ENCODE measurements around the gene TGM1.

TGM1 gene

DNA sequence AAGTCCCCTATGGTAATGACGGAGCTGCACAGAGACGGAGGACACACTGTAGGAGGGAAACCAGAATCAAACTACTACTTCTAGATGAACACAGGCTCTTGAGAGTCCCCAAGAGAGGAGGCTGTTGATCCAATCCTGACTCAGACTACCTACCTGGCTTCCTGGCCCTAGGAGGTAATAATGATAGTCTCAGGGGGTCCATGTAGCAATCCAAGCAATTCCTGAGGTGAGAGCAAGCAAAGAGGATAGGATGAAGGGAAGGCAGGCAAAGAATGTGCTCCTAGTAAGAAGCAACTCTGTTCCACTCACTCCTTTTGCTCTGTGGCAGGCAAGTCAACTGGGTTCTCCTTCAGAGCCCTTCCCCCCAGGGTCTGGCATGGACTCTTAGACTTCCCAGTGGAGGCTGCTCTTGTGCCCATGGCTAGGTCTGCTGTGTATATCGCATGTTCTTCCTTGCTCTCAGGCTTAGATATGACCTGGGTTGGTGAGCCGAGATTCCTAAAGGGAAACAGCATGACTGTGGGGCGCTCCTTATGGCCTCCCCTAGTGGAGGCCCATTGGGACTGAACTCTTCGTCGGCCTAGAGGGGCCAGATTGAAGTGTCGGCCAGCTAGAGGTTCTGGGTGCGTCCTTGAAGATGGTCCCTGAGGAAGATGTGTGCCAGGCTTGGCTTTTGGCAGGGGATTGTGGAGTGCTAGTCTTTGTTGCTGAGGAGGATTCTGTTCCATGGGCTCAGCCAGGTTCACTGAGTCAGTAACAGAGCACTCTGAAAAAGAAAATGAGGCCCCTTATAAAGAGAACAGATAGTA, 22.7 kb downstream of the TGM1 start:
- peaks cover 79% of the 10 kb centered on the region for H3K4me1 Mint-ChIP-seq (ENCODE audit: low read depth)
- no peaks in the 10 kb centered on the region for H3K27me3 Mint-ChIP-seq
- peaks cover 58% of the 10 kb centered on the region for H3K36me3 Mint-ChIP-seq (ENCODE audit: low read depth)
- H3K27ac Mint-ChIP-seq: peak overlapping the region; percentile 77
- peak overlapping the region; percentile 46 for H3K4me3 Mint-ChIP-seq
- no peaks in the 10 kb centered on the region for H3K9me3 Mint-ChIP-seq

DNA sequence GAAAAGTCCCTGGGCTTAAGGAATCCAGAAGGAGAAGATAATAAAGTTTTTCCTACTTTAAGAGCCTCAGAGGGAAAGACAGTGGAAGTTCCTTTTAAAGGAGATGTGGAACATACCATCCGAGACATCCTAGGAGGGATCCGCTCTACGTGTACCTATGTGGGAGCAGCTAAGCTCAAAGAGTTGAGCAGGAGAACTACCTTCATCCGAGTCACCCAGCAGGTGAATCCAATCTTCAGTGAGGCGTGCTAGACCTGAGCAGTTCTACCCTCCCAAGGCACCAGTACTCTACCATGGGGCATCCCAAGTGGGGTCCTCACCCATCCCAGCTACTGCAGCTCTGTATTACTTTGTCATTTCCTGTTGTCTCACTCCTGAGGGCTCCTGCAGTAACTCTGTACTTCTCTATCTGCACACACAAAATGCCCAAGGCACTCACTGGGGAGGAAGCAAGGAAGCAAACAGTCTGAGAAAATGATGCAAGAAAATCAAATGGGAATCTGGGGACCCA, 24.4 kb downstream of the TGM1 start:
- Mint-ChIP-seq H3K4me1 (ENCODE audit: low read depth) (peaks cover 91% of the 10 kb centered on the region), H3K36me3 (ENCODE audit: low read depth) (peaks cover 71% of the 10 kb centered on the region), H3K4me3 (no peak overlapping the region), H3K27ac (peak overlapping the region; percentile 61), H3K9me3 (no peaks in the 10 kb centered on the region), H3K27me3 (no peaks in the 10 kb centered on the region)

DNA sequence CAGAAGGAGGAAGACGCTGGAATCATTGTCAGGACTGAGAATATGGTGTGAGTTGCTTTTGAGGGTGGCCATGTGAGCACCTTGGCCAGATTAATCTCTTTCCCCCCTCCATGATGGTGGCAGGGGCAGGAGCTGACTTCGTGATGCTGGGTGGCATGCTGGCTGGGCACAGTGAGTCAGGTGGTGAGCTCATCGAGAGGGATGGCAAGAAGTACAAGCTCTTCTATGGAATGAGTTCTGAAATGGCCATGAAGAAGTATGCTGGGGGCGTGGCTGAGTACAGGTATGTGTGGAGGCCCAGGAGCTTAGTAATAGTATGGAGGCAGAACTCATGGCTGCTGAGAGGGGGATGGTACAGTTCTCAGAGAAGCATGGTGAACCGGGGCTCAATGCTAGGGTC, 24.9 kb downstream of the TGM1 start:
- peaks cover 71% of the 10 kb centered on the region for H3K36me3 Mint-ChIP-seq (ENCODE audit: low read depth)
- peak overlapping the region; percentile 61 for H3K27ac Mint-ChIP-seq
- H3K4me3 Mint-ChIP-seq: no peak overlapping the region
- peaks cover 91% of the 10 kb centered on the region for H3K4me1 Mint-ChIP-seq (ENCODE audit: low read depth)
- no peaks in the 10 kb centered on the region for H3K9me3 Mint-ChIP-seq
- no peaks in the 10 kb centered on the region for H3K27me3 Mint-ChIP-seq

DNA sequence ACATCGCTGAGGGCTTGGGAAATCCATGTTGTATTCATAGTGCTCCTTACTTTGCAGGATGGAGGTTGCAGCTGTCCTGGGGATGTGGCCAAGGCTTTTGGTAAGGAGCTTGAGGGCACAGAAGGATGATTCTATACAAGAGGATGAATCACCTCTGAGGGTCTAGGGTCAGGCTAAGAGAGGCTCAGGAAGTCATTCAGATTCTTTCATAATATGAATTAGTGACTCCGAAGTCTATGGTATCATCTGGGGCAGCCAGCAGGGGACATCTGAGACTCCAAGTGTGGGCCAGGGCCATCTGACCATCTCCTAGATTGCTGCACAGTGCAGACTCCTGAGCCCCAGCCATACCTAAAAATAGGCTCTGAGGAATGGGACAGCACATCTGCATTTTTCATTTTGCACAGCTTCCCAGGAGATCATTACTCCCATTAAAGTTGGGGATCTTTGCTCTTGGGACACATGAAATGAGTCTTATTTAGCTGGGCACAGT, 25.5 kb downstream of the TGM1 start:
- Mint-ChIP-seq H3K4me1 (ENCODE audit: low read depth) (peaks cover 90% of the 10 kb centered on the region), H3K4me3 (no peak overlapping the region), H3K27me3 (no peaks in the 10 kb centered on the region), H3K36me3 (ENCODE audit: low read depth) (peaks cover 71% of the 10 kb centered on the region), H3K27ac (peak overlapping the region; percentile 61), H3K9me3 (no peaks in the 10 kb centered on the region)

DNA sequence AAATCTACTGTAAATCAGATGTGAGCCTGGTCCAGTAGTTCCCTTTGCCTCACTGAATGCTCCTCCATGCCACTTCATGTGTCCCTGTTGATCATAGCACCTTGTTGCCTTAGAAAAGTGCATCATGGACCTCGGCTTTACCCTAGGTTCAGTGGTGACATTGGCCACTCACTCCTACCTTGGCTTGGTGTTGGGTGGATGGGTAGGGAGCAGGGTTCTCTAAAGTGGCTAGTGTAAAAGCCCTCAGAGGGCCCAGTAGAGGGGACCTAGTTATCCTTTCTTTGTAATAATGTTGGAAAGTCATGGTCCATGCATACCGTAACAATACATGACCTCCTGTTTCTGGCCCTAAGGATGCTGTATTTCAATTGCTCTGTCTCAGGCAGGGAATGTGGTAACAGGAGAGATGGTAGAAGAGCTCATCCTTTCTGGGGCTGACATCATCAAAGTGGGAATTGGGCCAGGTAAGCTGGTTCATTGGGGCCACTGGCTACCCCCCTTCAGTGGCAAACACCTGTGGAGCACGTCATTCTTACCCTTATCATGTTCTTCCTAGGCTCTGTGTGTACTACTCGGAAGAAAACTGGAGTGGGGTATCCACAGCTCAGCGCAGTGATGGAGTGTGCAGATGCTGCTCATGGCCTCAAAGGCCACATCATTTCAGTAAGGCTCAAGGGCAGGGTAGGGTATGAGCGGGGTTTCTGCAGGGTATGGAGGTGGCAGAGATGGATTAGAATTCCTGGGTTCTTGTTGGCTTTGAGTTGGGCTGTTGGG, 26.1 kb downstream of the TGM1 start:
- no peaks in the 10 kb centered on the region for H3K9me3 Mint-ChIP-seq
- peaks cover 71% of the 10 kb centered on the region for H3K36me3 Mint-ChIP-seq (ENCODE audit: low read depth)
- H3K4me3 Mint-ChIP-seq: no peak overlapping the region
- no peaks in the 10 kb centered on the region for H3K27me3 Mint-ChIP-seq
- H3K4me1 Mint-ChIP-seq (ENCODE audit: low read depth): peaks cover 87% of the 10 kb centered on the region
- peak overlapping the region; percentile 18 for H3K27ac Mint-ChIP-seq

DNA sequence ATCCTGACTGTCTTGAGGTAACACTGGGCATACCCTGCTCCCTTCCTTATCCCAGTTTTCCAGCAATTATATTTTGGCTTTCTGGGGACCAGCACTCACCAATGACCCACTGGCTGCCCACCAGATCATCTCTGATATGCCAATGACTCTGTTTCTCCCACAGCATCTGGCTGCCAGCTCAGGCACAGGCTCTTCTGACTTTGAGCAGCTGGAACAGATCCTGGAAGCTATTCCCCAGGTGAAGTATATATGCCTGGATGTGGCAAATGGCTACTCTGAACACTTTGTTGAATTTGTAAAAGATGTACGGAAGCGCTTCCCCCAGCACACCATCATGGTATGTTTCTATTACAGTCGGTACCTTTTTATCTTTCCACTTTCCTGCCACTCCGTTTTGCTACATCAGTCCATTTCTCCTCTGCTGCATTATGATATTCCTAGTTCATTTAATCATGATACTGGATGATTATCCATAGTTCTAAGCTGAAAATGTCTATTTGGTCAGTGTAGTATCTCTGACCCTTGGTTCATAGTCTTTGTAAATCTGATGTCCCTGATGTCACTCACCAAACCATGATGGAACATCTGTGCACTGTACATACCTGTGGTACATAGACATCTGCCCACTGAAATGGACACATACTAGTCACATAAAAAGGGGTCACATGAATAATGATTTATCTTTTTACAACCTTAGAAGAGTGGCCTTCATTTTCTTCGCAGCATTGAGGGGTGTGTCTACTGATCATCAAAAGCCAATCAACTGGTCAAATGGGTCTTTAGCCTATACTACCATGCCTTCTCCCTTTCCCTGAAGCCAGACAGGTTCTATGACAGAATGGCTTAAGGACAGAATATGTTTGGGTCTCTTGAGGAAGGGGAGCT, 26.9 kb downstream of the TGM1 start:
- Mint-ChIP-seq H3K4me3 (no peak overlapping the region), H3K36me3 (ENCODE audit: low read depth) (peaks cover 69% of the 10 kb centered on the region), H3K27me3 (no peaks in the 10 kb centered on the region), H3K4me1 (ENCODE audit: low read depth) (peaks cover 84% of the 10 kb centered on the region), H3K9me3 (no peaks in the 10 kb centered on the region), H3K27ac (peak overlapping the region; percentile 16)

DNA sequence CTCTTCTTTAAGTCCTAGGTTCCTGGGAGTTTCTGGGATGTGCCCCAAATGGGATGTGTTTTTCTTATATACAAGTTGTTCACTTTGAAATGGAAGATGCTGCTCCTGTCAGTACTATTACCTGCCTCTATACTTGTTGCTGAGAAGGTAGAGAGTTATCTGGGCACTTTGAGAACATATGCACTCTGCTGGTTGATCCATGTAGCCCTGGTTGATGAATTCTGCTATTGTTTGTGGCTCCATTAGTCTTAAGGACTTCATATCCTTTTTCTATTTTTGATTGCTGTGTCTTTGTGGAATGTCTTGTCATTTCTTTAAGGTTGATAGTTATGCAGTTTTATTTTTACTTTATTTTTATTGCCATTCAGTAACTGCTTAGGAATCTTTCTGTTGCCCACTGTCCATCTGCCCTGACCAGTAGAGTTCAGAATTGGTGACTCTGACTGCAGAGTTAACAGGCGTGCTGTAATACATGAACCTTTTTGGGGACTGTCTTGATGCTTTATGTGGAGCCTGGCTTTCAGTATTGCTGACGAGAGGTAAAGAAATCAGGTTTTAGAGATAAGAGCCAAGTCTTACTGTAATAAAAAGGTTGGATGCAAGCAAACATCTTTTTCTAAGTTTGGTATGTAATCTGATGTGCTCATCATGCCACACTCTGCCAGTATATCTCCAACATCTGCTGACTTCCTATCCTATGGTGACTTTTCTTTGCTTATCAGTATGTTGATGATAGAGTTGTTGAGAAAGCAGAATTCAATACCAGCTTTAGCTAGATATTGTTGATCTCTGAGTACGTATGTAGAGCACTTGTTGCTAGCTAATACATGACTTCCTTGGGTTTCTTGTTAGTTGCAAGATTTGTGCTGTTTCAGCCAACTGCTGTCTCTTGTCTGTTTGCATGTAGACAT, 28.6 kb downstream of the TGM1 start:
- Mint-ChIP-seq H3K36me3 (ENCODE audit: low read depth) (peaks cover 52% of the 10 kb centered on the region), H3K27ac (peak overlapping the region; percentile 42), H3K9me3 (no peaks in the 10 kb centered on the region), H3K4me3 (peak overlapping the region; percentile 98), H3K27me3 (no peaks in the 10 kb centered on the region), H3K4me1 (ENCODE audit: low read depth) (peaks cover 74% of the 10 kb centered on the region)

DNA sequence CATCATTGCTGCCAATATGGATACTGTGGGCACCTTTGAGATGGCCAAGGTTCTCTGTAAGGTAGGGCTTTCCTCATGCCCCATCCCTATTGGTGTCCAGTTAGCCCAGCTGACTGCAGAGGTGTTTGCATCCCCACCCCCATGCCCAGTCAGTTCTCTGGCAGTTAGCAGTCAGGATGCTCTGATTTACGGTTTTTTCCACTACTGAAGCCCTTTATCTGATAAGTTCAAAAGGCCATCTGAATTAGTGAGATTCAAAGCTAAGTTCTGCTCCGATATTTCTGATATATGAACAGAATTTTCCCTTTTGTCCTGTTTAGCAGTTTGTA, 29.5 kb downstream of the TGM1 start:
- no peaks in the 10 kb centered on the region for H3K9me3 Mint-ChIP-seq
- no peaks in the 10 kb centered on the region for H3K27me3 Mint-ChIP-seq
- peaks cover 47% of the 10 kb centered on the region for H3K36me3 Mint-ChIP-seq (ENCODE audit: low read depth)
- peaks cover 68% of the 10 kb centered on the region for H3K4me1 Mint-ChIP-seq (ENCODE audit: low read depth)
- peak overlapping the region; percentile 98 for H3K4me3 Mint-ChIP-seq
- H3K27ac Mint-ChIP-seq: peak overlapping the region; percentile 91

DNA sequence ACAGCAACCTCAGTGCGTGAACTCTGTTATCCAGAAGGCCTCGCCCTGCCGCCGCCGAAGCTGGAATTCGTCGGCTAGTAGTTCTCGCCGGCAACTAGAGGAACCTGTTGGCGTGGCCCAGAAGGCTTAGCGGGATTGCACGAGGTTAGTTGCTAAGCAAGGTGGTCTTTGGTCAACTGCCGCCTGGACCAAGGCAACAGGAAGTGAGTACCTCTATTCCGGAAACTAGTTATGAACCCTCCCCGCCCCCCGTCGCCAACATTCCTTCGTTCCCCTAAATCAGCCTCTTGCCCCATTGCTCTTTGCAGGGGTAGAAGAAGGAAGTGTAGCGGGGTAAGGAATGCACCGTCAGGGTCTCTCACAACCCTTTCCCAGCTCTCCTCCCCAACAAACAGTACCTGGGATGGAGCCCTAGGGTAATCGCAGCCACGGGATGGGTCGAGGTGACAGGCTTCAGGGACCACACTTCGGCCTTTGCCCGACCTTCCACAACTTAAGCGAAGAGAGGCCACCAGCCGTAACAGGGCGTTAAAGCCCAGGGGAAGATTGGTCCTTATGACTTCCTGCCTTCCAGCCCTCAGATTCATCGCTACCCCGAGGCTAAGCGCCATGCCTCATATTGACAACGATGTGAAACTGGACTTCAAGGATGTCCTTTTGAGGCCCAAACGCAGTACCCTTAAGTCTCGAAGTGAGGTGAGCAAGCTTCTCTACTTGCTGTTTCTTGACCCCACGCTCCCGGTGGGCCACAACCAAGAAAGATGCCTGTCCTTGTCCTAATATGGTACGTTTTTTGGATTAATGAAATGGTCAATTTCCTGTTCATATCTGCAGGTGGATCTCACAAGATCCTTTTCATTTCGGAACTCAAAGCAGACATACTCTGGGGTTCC, 30.1 kb downstream of the TGM1 start, which contains the start of gene GMPR2:
GMPR2 (plus strand) TSS at position 285 of the 893 bp plus-strand sequence; CDS start at position 610, 325 bp downstream.
- Mint-ChIP-seq H3K9me3 (no peaks in the 10 kb centered on the region), H3K27me3 (no peaks in the 10 kb centered on the region), H3K4me1 (ENCODE audit: low read depth) (peaks cover 66% of the 10 kb centered on the region), H3K27ac (peak within 1 kb of the TSS; percentile 91), H3K4me3 (peak within 1 kb of the TSS; percentile 98), H3K36me3 (ENCODE audit: low read depth) (peaks cover 45% of the 10 kb centered on the region)

DNA sequence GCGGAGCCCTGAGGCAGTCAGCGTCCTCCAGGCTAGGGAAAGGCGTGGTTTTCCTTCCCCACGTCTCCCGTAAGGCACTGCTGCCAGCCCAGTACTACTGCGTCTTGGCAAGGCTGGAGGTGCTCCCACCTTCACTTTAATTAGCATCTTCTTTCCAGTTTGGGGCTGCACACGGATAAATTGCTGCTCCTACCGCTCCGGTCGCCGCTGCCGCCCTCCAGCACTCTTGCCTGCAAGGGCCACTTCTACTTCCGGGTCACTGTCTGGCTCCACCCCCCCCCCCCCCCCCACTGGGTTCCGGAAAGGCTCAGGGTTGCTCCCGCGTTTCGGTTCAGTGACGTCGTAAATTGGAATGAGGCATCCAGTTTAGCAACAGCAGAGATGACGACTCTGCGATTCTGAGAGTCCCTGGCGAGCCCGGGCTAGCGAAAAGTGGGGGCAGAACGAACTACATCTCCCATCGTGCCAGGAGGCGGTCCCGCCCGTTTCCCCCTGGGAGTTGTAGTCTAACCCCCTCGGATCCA, 30.8 kb downstream of the TGM1 start, which contains the start of gene NEDD8:
NEDD8 (minus strand) TSS at position 247 of the 524 bp plus-strand sequence; CDS start at position 147, 100 bp downstream.
- Mint-ChIP-seq H3K9me3 (no peaks in the 10 kb centered on the region), H3K4me3 (peak within 1 kb of the TSS; percentile 98), H3K27ac (peak within 1 kb of the TSS; percentile 91), H3K4me1 (ENCODE audit: low read depth) (peaks cover 63% of the 10 kb centered on the region), H3K36me3 (ENCODE audit: low read depth) (peaks cover 43% of the 10 kb centered on the region), H3K27me3 (no peaks in the 10 kb centered on the region)

DNA sequence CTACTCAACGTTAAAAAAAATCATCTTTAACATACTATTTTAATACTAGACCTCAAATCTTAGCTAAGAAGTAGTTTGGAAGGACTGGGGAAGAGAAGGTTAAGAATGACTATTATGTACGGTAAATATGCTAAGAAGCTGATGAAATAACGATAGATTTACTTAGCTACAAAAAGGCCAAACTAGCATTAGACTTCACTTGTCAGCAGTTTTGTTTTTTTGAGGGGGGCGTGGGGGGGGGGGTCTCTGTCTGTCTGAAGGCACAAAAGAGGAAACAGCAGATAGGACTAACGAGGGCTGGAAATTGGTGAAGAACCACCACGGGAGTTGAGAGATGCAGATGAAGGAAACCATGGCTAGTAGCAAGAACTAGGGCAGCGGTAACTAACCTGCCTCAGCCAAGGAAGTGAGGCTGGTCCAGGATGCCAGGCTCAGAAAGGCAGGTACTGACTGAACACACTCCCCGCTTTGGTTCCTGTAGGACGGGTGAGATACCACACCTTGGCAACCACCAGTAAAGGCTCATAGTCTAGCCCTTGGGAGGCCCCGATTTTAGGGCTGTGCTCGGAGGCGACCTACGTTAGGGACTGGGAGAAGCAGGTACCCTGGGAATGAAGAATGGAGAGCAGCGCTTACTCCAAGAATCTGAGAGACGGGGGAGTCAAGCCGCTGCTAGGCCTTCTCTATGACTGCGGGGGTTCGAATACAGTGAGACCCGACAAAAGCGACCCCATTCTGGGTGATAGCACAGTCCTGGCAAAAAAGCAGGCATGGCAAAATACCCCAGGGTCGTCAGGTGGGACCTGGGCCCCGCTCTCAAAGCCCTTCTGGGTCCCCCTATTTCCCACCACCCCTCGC, 31.5 kb downstream of the TGM1 start:
- H3K4me3 Mint-ChIP-seq: peak overlapping the region; percentile 98
- H3K4me1 Mint-ChIP-seq (ENCODE audit: low read depth): peaks cover 63% of the 10 kb centered on the region
- H3K27me3 Mint-ChIP-seq: no peaks in the 10 kb centered on the region
- peaks cover 42% of the 10 kb centered on the region for H3K36me3 Mint-ChIP-seq (ENCODE audit: low read depth)
- no peaks in the 10 kb centered on the region for H3K9me3 Mint-ChIP-seq
- H3K27ac Mint-ChIP-seq: peak overlapping the region; percentile 91

DNA sequence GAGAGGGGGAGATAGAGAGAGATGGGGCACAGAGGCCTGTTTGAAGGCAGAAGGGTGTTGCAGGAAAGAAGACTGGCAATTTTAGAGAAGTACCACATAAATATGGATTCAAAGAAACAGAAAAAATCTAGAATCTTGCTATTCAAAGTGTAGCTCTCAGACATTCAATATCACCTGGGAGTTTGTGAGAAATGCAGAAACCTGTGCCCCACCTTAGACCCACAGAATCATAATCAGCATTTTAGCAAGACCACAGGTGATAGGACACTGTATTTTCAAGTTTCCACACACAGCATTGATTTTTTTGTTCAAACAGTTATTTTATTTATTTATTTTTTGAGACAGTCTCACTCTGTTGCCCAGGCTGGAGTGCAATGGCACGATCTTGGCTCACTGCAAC, 34.1 kb downstream of the TGM1 start:
- H3K27me3 Mint-ChIP-seq: no peaks in the 10 kb centered on the region
- no peaks in the 10 kb centered on the region for H3K9me3 Mint-ChIP-seq
- no peak overlapping the region for H3K4me3 Mint-ChIP-seq
- peaks cover 33% of the 10 kb centered on the region for H3K36me3 Mint-ChIP-seq (ENCODE audit: low read depth)
- H3K4me1 Mint-ChIP-seq (ENCODE audit: low read depth): peaks cover 48% of the 10 kb centered on the region
- H3K27ac Mint-ChIP-seq: no peak overlapping the region

All from stimulated activated naive CD8-positive, alpha-beta T cell treated with anti-CD3 and anti-CD28 coated beads, Interleukin-15, Interleukin-2, amounts not matched to agents 100 ng/mL and 50 ng/mL, for 24 hours (primary cell).